ENCODE results near the gene EN1.

Gene EN1

GRCh38 chr2:118817469-118817868, 30.0 kb downstream of the EN1 start:
- Histone ChIP-seq H3K4me3 (ENCODE audit: low read length, poor library complexity, severe bottlenecking) (no peak overlapping the region), H3K36me3 (ENCODE audit: insufficient read depth, low read length) (no peaks in the 10 kb centered on the region), H3F3A (ENCODE audit: low read depth) (no peaks in the 10 kb centered on the region), H3K9me3 (ENCODE audit: insufficient read depth, low read depth, low read length) (no peaks in the 10 kb centered on the region), H3K9me2 (replicated peaks; ENCODE audit: low read depth, low read length) (no peaks in the 10 kb centered on the region), H3K79me2 (ENCODE audit: insufficient read depth, low read length) (no peaks in the 10 kb centered on the region), H3K4me1 (ENCODE audit: insufficient read depth, low read length, poor library complexity, severe bottlenecking) (no peaks in the 10 kb centered on the region), H3K27me3 (ENCODE audit: insufficient read depth, low read length, poor library complexity, severe bottlenecking) (no peaks in the 10 kb centered on the region), H3K9ac (ENCODE audit: low read depth, low read length, poor library complexity, severe bottlenecking) (no peak overlapping the region), H2AFZ (ENCODE audit: low read length) (no peak overlapping the region), H4K20me1 (ENCODE audit: insufficient read depth, low read length, poor library complexity, severe bottlenecking) (no peaks in the 10 kb centered on the region), H3K4me2 (ENCODE audit: low read depth, low read length, poor library complexity, severe bottlenecking) (no peak overlapping the region)
- TF ChIP-seq CTCF (conservative IDR thresholded peaks at IDR 0.05; ENCODE audit: low read length) (no peak), EZH2phosphoT487 (IDR thresholded peaks at IDR 0.05; ENCODE audit: borderline replicate concordance) (no peak)

GRCh38 chr2:118816669-118817068, 30.8 kb downstream of the EN1 start:
- H3K9me3 ChIP-seq (ENCODE audit: insufficient read depth, low read depth, low read length), result no peaks in the 10 kb centered on the region
- no peak overlapping the region for H3K4me3 ChIP-seq (ENCODE audit: low read length, poor library complexity, severe bottlenecking)
- H3K4me1 ChIP-seq (ENCODE audit: insufficient read depth, low read length, poor library complexity, severe bottlenecking), result no peaks in the 10 kb centered on the region
- no peak overlapping the region for H3K4me2 ChIP-seq (ENCODE audit: low read depth, low read length, poor library complexity, severe bottlenecking)
- no peaks in the 10 kb centered on the region for H3K36me3 ChIP-seq (ENCODE audit: insufficient read depth, low read length)
- H2AFZ ChIP-seq (ENCODE audit: low read length), result no peak overlapping the region
- no peaks in the 10 kb centered on the region for H4K20me1 ChIP-seq (ENCODE audit: insufficient read depth, low read length, poor library complexity, severe bottlenecking)
- H3K9me2 ChIP-seq (replicated peaks; ENCODE audit: low read depth, low read length), result no peaks in the 10 kb centered on the region
- H3K79me2 ChIP-seq (ENCODE audit: insufficient read depth, low read length), result no peaks in the 10 kb centered on the region
- H3K9ac ChIP-seq (ENCODE audit: low read depth, low read length, poor library complexity, severe bottlenecking), result no peak overlapping the region
- TF ChIP-seq EZH2phosphoT487 (IDR thresholded peaks at IDR 0.05; ENCODE audit: borderline replicate concordance) (no peak), CTCF (conservative IDR thresholded peaks at IDR 0.05; ENCODE audit: low read length) (no peak)
- no peaks in the 10 kb centered on the region for H3K27me3 ChIP-seq (ENCODE audit: insufficient read depth, low read length, poor library complexity, severe bottlenecking)
- no peaks in the 10 kb centered on the region for H3F3A ChIP-seq (ENCODE audit: low read depth)

GRCh38 chr2:118815731-118816130, 31.7 kb downstream of the EN1 start:
- no peaks in the 10 kb centered on the region for H3K9me3 ChIP-seq (ENCODE audit: insufficient read depth, low read depth, low read length)
- no peaks in the 10 kb centered on the region for H4K20me1 ChIP-seq (ENCODE audit: insufficient read depth, low read length, poor library complexity, severe bottlenecking)
- H3F3A ChIP-seq (ENCODE audit: low read depth), result no peaks in the 10 kb centered on the region
- no peaks in the 10 kb centered on the region for H3K79me2 ChIP-seq (ENCODE audit: insufficient read depth, low read length)
- H3K4me1 ChIP-seq (ENCODE audit: insufficient read depth, low read length, poor library complexity, severe bottlenecking), result no peaks in the 10 kb centered on the region
- TF ChIP-seq EZH2phosphoT487 (IDR thresholded peaks at IDR 0.05; ENCODE audit: borderline replicate concordance) (no peak), CTCF (conservative IDR thresholded peaks at IDR 0.05; ENCODE audit: low read length) (no peak)
- no peak overlapping the region for H2AFZ ChIP-seq (ENCODE audit: low read length)
- H3K27me3 ChIP-seq (ENCODE audit: insufficient read depth, low read length, poor library complexity, severe bottlenecking), result no peaks in the 10 kb centered on the region
- no peak overlapping the region for H3K4me3 ChIP-seq (ENCODE audit: low read length, poor library complexity, severe bottlenecking)
- no peaks in the 10 kb centered on the region for H3K36me3 ChIP-seq (ENCODE audit: insufficient read depth, low read length)
- H3K9ac ChIP-seq (ENCODE audit: low read depth, low read length, poor library complexity, severe bottlenecking), result no peak overlapping the region
- no peak overlapping the region for H3K4me2 ChIP-seq (ENCODE audit: low read depth, low read length, poor library complexity, severe bottlenecking)
- no peaks in the 10 kb centered on the region for H3K9me2 ChIP-seq (replicated peaks; ENCODE audit: low read depth, low read length)

Measured in Loucy (cell line).